ENCODE results near the gene LGI4. TPM values are rescaled to one million over a fixed set of nuclear protein-coding genes. Genes with fewer than 3 reads are reported as not detected.

Gene LGI4
- total RNA-seq, 2 donors from 2014 or later = 1.6 to 3.9 TPM

GRCh38 chr19:35124098-35125060, 10.5 kb downstream of the LGI4 start:
- H3K9me3 ChIP-seq = no peaks in the 10 kb centered on the region
- no peak overlapping the region for H3K4me3 ChIP-seq
- DNase-seq (peak; percentile 91 to 98 (median 94)), ATAC-seq (peak; percentile 95)
- WGBS, 2 donors = 7 to 27% methylated on average over 7 to 42 of the region's 42 CpGs
- no peaks in the 10 kb centered on the region for H3K36me3 ChIP-seq (replicated peaks in 1 of 2; ENCODE audit: insufficient read depth in 1 of 2, low read depth in 2 of 2)
- no peaks in the 10 kb centered on the region for H3K27me3 ChIP-seq
- H3K27ac ChIP-seq = peak overlapping the region; percentile 60 to 66 (median 65)
- intact Hi-C loops (cut with DNase I) = no loop called here
- peaks cover 20% of the 10 kb centered on the region for H3K4me1 ChIP-seq
- TF ChIP-seq CTCF (IDR thresholded peaks at IDR 0.05) = no peak
- peak in 2 of 3 donors; percentile 71 to 78 for TF ChIP-seq POLR2A (IDR thresholded peaks at IDR 0.05)

- Histone ChIP-seq H3K4me3 (no peak overlapping the region), H3K9me3 (no peaks in the 10 kb centered on the region), H3K27ac (peak overlapping the region in 1 of 4 donors; percentile 65), H3K4me1 (peaks cover 20% of the 10 kb centered on the region), H3K27me3 (no peaks in the 10 kb centered on the region), H3K36me3 (replicated peaks in 1 of 2; ENCODE audit: insufficient read depth in 1 of 2, low read depth in 2 of 2) (no peaks in the 10 kb centered on the region)
- intact Hi-C loops (cut with DNase I) = no loop called here
- peak; percentile 35 to 81 (median 48) for DNase-seq
- TF ChIP-seq CTCF (IDR thresholded peaks at IDR 0.05) = no peak
- no peak for TF ChIP-seq POLR2A (IDR thresholded peaks at IDR 0.05)
- WGBS, 2 donors = 76 to 88% methylated on average over 4 to 5 of the region's 5 CpGs
- ATAC-seq = no peak
Measured at GRCh38 chr19:35123573-35123972, 11.3 kb downstream of the LGI4 start.

GRCh38 chr19:35122687-35123551, 11.9 kb downstream of the LGI4 start:
- H3K4me1 ChIP-seq = peaks cover 20% of the 10 kb centered on the region
- no peak for ATAC-seq

GRCh38 chr19:35120898-35121297, 14.0 kb downstream of the LGI4 start:
- no peak overlapping the region for H3K4me3 ChIP-seq

More at GRCh38 chr19:35122687-35123551, 11.9 kb downstream of the LGI4 start:
- Histone ChIP-seq H3K9me3 (no peaks in the 10 kb centered on the region), H3K36me3 (replicated peaks in 1 of 2; ENCODE audit: insufficient read depth in 1 of 2, low read depth in 2 of 2) (no peaks in the 10 kb centered on the region), H3K4me3 (no peak overlapping the region), H3K27ac (no peak overlapping the region), H3K27me3 (no peaks in the 10 kb centered on the region)
- intact Hi-C loops (cut with DNase I) = no loop called here
- no peak for DNase-seq
- 81 to 84% methylated on average over 7 to 19 of the region's 19 CpGs for WGBS, 2 donors
- no peak for TF ChIP-seq POLR2A (IDR thresholded peaks at IDR 0.05)
- TF ChIP-seq CTCF (IDR thresholded peaks at IDR 0.05) = no peak

More at GRCh38 chr19:35120898-35121297, 14.0 kb downstream of the LGI4 start:
- intact Hi-C loops (cut with DNase I) = no loop called here
- peaks cover 34% of the 10 kb centered on the region for H3K4me1 ChIP-seq
- WGBS, 2 donors = 70 to 74% methylated on average over 7 of the region's 7 CpGs
- H3K27me3 ChIP-seq = no peaks in the 10 kb centered on the region
- TF ChIP-seq CTCF (IDR thresholded peaks at IDR 0.05) (no peak), POLR2A (IDR thresholded peaks at IDR 0.05) (no peak)
- no peak for DNase-seq
- H3K36me3 ChIP-seq (replicated peaks in 1 of 2; ENCODE audit: insufficient read depth in 1 of 2, low read depth in 2 of 2) = no peaks in the 10 kb centered on the region
- H3K27ac ChIP-seq = no peak overlapping the region
- no peak for ATAC-seq
- H3K9me3 ChIP-seq = no peaks in the 10 kb centered on the region
